Jurkat, Clone E6-1 (cell line): ENCODE measurements around the gene ADPRS.

Experiments
- DNase-seq: peaks from one replicate; pipeline ENCODE4 v3.0.0-alpha.2; 2011; ENCODE audit warnings: low read depth, low spot score
- H3K4me3 ChIP-seq: 2 replicates; pipeline ENCODE4 v1.5.1; 2011; ENCODE audit warnings: mild to moderate bottlenecking, low read length, control low read depth, moderate library complexity

Gene ADPRS

DNA sequence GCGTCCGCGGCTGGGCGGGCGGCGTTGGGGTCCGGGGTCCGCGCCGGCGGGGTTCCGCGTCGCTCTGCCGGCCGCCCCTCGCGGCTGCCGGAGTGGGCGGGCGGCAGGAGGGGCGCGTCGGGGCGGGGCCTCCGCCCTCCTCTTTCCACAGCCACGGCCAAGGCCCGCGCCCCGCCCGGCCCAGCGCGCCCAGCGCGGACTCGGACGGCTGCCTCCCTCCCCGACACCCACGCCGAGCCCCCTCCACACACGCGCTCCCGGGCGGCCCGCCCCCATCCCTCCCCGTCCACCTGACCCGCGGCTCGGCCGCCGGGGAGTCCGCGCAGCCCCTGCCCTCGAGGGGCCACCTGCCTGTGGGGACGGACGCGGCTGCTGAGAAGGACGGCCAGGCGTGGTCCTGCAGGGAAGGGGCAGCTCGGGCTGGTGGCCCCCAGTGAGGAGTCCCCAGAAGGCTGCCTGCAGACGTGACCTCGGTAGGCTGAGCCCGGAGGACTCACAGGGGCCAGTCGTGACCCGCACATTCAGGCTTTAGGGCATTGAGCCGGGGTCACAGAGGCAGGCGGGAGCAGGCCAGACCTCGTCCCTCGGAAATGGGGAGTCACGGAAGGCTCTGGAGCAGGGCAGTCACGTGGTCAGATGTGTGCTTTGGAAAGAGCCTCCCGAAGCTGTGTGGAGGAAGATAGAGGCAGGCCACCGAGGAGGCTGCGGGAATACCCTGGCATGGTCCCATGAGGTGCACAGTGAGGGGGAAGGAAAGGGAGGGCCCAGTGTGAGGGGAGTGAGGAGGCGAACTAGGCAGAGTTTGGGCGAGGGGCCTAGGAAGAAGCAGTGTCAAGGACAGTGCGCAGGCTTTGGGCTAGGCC, 36.7 kb downstream of the ADPRS start, which contains the start of gene COL8A2:
COL8A2 (minus strand) TSS at position 94 of the 863 bp plus-strand sequence. CDS start 24,980 bp downstream, outside the sequence.
- H3K4me3 ChIP-seq, result no peak within 1 kb of the TSS

DNA sequence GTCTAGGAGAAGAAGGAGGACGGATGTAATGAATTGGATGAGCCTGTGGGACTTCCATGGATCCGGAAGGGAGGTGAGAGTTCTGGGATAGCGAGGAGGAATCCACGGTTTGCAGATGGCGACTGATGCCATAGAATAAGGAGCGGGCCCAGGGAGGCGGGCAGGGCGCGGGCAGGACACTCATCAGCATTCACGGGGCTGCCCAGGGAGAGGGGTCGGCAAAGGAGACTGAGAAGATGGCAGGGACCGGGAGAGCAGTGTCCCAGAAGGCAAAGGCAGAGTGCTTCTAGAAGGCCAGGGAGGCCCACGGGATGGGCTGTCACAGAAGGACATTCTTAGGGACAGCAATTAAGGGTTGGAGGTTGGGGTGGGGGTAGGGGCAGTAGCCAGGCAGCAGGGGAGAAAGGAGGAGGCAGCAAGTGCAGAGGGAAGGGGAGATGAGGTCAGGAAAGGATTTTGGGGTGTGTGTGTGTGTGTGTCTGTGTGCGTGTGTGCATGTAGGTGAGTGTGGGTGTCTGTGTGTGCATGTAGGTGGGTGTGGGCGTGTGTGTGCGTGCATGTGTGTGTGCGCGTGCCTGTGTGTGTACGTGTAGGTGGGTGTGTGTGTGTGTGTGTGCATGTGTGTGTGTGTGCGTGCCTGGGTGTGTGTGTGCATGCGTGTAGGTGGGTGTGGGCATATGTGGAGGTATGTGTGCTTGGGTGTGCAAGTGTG, 37.5 kb downstream of the ADPRS start:
- no peak overlapping the region for H3K4me3 ChIP-seq
- DNase-seq, result no peak

More for the DNA sequence above, 36.7 kb downstream of the ADPRS start, which contains the start of gene COL8A2:
- DNase-seq, result no peak

DNA sequence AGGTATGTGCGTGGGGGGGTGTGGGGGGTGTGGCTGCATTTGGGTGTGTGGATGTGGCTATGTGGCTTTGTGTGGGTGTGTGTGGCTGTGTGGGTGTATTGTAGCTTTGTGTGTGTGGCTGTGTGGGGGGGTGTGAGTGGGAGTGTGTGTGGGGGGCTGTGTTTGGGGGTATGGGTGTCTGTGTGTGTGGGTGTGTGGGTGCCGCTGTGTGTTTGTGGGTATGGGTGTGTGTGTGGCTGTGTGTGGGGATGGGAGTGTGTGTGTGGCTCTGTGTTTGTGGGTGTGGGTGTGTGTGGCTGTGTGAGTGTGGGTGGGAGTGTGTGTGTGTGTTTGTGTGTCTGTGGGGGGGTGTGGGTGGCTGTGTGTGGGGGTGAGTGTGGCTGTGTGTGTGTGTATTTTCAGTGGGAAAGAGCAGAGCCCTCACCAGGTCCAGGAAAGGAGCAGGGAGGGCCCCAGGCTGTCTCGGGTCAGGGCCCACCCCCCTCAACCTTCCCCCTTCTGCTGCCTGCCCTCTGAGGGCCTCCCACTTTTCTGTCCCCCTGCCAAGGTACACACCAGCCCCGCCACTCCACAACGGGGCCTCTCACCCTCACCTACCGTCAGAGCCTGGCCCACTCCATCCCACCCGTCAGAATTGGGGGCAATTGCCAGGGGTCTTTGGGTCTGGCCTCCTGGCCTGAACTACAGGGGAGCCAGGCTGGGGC, 38.3 kb downstream of the ADPRS start:
- H3K4me3 ChIP-seq, result no peak overlapping the region
- no peak for DNase-seq

DNA sequence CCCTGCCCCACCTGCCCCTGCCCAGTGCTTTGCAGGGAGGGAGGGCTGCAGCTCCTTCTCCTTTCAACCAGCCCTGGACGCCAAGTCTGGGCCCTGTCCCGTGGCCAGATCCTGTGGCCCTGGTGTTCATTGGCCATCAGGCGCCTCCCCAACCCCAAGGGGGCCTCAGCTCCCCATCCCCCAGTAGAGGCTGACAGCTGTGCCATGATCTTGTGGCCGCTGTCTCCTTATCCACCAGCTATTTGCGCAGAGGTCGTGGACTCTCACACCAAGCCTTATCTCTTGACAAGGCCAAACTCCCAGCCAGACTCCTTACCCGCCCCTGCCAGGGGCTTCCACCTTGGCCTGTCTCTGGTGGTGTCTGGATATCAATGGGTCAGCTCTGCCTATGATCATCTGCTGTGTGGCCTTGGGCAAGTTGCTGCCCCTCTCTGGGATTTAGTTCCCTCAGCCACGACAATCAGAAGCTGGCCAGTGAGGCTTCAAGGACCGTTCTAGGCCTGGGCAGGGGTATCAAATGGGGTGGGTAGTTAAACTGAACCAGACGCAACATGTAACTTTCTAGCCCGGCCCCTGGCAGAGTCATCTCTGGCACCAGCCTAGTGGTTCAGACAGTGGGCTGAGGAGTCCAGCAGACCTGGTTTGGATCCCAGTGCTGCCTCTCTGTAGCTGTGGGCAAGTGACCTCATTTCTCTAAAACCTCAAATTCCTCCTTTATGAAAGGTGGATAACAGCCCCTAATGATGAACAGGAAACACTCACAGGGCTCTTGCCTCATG, 39.6 kb downstream of the ADPRS start:
- DNase-seq, result no peak
- no peak overlapping the region for H3K4me3 ChIP-seq

DNA sequence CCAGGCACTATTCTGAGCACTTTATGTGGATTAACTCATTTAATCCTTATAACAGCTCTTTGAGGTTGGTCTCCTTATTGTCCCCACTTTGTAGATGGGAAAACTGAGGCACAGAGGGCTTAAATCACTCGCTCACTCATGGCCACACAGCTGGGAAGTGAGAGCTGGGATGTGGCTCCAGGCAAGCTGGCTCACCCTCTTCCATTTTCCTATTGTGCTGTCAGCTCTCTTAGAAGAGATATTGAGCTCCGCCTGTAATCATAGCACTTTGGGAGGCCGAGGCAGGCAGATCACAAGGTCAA, 40.2 kb downstream of the ADPRS start:
- no peak overlapping the region for H3K4me3 ChIP-seq
- no peak for DNase-seq

DNA sequence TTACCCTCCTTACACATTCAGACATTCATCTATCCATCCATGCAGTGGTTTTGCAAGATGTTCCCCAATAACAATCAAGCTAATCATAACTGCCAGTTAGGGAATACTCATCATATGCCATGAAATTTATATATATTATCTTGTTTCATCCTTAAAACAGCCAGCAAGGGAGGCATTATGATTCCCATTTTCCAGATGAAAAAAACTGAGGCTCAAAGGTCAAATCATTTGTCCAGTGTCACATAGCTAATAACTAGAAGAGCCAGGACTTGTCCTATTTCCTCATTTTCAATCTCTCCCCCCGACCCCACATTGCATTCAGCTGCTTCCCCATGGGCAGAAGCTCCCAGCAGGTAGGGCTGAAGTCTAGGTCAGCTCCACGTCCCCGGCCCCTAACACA, 43.3 kb downstream of the ADPRS start:
- no peak for DNase-seq
- H3K4me3 ChIP-seq, result no peak overlapping the region

DNA sequence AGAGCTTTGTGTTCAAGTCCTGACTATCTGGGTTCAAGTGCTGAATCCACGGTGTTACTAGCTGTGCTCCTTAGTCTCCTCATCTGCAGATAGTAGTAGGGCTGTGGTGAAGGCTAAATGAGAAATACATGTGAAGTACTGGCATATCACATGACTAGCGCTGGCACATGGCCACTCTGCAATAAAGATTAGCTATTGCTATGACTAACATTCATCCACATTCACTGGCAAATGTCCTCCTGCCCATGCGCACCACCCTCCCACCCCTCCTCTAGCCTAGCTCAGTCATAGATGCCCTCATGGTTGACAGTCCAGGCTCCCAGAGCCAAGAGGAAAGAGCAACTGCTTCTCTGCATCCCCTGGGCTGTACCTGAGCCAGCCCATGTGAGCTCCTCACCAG, 44.8 kb downstream of the ADPRS start:
- H3K4me3 ChIP-seq, result no peak overlapping the region
- DNase-seq, result no peak

DNA sequence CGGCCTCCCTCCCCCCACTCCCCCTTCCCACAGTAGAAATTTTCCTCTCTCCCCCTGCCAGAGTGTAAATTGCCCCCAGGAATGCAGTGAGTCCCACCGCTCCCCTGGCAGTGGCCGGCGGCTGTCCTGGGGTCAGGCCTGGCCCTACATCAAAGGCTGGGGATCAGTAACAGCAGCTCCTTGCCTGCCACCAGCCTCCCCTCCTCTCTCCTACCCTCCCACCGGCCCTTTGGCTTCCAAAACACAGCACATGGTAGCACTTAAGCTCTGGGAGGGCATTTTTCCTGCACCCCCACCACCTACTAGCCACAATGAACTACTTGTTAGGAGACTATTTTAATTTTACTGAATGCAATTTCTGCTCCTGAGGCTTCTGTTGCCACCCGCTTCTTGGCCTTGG, 45.3 kb downstream of the ADPRS start:
- no peak overlapping the region for H3K4me3 ChIP-seq
- DNase-seq, result no peak

DNA sequence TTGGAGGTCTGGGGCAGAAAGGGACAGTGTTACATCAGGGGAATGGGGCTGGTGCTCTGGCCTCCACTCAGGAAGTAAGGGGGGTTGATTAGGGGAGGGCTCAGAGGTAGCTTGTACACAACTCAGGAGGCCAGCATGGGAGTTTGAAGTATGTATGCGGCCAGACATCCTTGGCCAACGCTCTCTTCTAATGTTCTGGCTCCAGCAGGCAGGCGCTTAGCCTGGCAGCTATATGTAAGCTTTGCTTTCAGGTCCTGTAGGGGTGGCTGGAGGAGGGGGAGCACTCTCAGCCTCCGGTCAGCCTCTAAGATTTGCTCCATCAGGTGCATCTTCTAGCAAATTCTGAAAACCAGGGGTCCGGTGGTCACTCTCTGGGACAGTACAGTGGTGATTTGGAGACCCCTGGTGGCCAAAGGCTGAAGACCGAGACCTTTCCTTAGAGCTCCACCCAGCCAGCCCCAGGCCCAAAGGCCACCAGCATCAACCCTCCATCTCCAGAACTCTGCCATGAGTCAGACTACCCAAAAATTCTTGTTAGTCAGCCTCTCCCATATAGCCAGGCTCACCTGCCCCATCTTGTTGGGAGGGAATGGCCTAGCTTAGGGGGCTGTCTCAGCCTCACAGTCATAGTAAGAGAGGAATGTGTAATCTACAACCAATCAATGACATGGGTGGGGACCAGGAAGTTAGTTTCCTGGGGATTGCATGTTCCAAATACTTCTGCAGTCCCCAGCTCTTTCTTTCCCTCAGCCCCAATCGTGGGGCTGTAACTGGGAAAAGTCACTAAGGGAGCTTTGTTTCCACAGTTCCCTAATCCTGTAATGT, 46.0 kb downstream of the ADPRS start:
- DNase-seq, result no peak

DNA sequence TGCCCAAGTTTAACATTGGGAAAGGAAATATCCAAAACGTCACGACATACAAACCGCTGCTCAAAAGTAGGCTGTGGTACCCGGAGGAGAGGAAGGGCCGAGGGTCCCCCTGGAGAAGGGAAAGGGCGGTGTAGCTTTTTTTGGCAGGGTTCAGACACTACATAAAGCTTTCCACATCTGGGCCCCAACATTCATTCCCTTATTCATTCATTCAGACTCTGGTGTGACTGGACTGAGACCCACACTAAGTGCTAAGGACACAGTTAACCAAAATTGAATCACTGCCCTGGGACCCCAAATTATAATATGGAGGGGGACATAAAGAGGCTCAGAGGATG, 46.6 kb downstream of the ADPRS start:
- no peak for DNase-seq
- no peak overlapping the region for H3K4me3 ChIP-seq

More for the DNA sequence above, 46.0 kb downstream of the ADPRS start:
- H3K4me3 ChIP-seq, result no peak overlapping the region

DNA sequence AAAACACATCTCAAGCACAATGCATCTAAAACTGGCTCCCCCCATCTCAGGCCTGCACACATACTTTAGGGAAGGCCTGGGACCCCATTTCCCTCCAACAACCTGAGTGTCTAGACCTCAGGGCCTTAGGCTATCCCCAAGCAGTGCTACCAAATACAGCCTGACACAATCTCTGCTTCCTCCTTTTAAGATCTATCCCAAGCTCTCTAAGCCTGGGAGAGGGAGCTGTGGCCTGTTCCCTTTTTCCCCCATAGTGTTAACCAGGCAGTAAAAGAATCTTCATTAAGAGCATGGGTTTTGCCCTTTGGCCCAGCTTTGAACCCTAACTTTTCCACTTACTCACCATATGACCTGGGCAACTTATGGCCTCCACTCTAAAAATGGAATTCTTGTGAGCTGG, 47.1 kb downstream of the ADPRS start:
- DNase-seq, result no peak
- H3K4me3 ChIP-seq, result no peak overlapping the region

DNA sequence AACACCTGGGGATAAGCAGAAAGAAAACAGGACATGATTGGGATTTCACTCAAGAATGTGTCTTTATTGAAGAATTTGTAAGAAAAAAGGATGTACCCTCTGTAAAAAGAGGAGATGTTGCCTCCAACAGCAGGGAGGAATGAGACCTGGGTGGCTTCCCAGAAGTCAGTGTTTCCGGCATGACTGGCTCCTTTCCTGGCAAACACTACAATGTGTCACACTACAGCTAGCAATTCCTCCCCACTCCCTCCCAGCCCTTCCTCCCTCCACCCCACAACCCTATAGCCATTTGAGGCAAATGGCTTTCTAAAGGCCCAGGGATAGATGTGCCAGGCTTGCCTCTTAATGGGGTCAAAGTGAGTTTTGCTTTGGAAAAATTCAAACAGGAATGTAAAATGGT, 47.8 kb downstream of the ADPRS start:
- H3K4me3 ChIP-seq, result no peak overlapping the region
- no peak for DNase-seq

DNA sequence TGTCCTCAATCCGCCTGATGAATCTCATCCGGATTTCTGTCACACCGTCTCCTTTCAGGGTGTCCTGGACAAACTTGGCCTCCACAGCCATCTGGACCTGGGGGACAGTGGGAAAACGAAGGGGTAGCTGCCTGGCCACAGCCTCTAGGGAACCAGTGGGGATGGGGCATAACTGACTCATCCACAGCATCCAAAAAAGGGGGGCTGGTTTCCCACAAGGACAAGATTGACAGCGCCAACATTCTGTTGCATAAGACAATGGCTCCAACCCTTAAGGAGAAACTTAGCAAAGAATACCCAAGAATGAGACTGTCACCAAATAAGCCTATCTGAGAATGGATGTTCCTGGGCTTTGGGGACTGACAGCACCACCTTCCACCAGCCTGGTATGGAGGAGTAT, 48.5 kb downstream of the ADPRS start:
- no peak overlapping the region for H3K4me3 ChIP-seq
- DNase-seq, result no peak

DNA sequence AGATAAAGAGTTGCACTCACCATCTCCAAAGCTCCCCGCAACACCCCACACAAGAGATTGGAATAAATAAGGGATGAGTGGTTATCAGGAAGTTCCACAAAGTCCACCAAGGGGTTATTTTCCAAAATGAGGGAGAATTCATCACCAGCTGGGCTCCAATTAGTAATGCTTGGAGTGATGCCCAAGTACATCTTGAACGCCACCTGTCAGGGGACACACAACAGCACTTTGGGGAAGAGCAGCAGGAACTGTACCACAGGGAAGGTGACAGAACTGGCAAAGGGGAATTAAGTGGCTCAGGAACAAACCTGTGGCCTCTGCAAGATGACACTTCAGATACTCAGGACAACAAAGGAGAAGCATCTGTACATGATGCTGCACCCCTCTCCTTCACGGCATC, 49.1 kb downstream of the ADPRS start:
- no peak for DNase-seq

DNA sequence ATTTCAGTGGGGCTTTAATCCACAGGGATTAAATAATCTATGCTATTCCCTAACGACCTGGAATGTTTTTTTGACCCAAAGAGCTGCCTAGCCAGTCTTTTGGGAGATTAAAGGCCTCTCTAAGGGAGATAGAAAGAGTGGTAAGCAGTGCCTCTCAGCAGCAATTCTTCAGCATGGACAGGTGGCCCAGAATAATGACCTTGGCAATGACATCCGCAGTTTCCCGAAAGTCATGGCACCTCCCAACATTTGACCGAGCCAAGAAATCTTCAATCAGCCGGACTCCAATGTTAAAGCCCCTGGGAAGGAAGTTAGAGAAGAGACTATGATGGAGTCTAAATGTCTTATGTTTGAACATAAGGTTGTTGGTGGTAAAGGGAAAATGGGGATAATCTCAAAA, 50.8 kb downstream of the ADPRS start:
- no peak for DNase-seq

More for the DNA sequence above, 49.1 kb downstream of the ADPRS start:
- H3K4me3 ChIP-seq, result no peak overlapping the region

DNA sequence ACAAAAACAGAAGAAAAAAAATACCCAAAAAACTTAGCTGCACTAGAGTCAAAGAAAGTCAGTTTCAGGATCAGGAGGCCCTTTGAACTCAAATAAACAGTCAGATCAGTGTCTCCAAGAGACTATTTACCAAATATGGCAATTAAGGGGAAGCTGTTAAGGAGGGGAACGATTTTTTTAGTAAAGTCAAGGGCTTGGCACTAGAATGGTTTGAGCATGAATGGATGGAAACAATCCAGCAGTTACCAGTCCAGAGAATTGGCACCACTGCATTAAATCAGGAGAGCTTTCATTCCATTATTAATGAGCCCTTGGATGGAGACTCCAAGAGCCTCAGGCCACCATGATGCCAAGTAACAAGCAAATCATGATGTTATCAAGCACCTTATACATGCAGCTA, 53.4 kb downstream of the ADPRS start:
- no peak overlapping the region for H3K4me3 ChIP-seq
- no peak for DNase-seq

More for the DNA sequence above, 50.8 kb downstream of the ADPRS start:
- no peak overlapping the region for H3K4me3 ChIP-seq

DNA sequence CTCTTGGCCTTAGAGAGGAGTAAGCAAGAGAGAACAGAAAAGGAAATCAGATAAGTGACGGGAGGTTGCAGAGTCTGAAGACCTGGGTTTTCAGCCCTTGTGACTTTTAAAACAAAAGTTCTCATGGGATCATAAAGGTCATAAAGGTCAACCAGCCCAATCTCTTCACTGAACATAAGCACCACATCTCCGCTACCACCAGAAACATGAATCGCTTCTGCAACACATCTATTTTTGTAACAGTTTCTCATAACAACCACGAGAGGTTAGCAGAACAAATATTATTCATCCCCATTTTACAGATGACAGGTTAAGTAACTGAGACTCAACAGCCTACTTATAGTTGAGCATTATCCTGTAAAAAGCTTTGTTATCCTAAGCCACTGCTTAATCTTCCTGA, 54.7 kb downstream of the ADPRS start:
- no peak for DNase-seq

More for the DNA sequence above, 54.7 kb downstream of the ADPRS start:
- H3K4me3 ChIP-seq, result no peak overlapping the region
